Prostate gland (tissue), 2 donors: ENCODE measurements around the gene CLRN3.

Source experiments
- CTCF ChIP-seq, 4 experiments: fragments of 200-600 bp in 2 of 4; fragments of 450-650 bp in 2 of 4; sonication (generic) in 2 of 4; IDR thresholded peaks; 1 replicate in 3 of 4; 2 replicates in 1 of 4; pipeline ENCODE4 v1.5.1; 2016 to 2019; ENCODE audit warnings: antibody characterized with exemption in 4 of 4, mild to moderate bottlenecking in 2 of 4, moderate library complexity in 2 of 4
- POLR2A ChIP-seq: fragments of 450-650 bp; IDR thresholded peaks from one replicate; pipeline ENCODE4 v1.6.1; 2016; ENCODE audit warnings: antibody characterized with exemption, mild to moderate bottlenecking

DNA sequence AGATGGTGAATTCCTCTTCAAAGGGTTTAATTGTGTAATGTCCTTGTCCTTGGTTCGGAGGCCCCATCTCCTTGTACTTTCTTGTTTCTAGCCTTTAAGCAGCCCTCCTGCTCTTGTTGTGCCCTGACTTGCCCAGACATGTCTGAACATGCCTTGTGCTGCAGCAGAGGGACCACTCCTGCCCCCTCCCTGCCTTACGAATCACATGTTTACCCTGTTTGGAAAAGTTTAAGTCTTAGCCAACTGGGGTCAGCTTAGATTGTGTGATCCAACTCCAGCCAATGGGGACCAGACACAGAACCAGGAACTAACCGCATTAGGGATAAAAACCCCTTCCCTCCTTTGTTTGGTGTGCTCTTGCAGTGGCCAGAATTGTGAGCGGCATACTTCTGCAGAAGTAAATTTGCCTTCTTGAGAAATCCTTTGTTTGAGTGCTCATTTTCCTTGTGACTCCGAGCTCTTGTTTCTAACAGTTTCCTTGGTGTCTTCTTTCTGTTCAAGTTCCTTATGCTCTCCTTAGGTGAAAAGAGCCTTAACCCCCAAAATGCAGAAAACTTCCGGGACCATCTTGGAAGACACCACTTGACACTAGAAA, 29.4 kb downstream of the CLRN3 start:
- TF ChIP-seq POLR2A: no peak
- no peak for TF ChIP-seq CTCF (IDR thresholded peaks at IDR 0.05)
